ENCODE data around the gene MMD.

- TF ChIP-seq CTCF (conservative IDR thresholded peaks at IDR 0.05 in 1 of 2, IDR thresholded peaks at IDR 0.05 in 1 of 2; ENCODE audit: extremely low read depth in 1 of 2, insufficient read depth in 1 of 2, low read depth in 1 of 2, low read length in 2 of 2) (no peak), EZH2 (IDR thresholded peaks at IDR 0.05; ENCODE audit: borderline replicate concordance, low read length) (no peak)
Observed at GRCh38 chr17:55420067-55420775, 1.4 kb downstream of the MMD start.

Data from mammary epithelial cell (primary cell).